Measurements from ENCODE around the gene EPHB1.

GRCh38 chr3:134876836-134877235 is 81.8 kb downstream of the EPHB1 start:
- TF ChIP-seq POLR2A (IDR thresholded peaks at IDR 0.05; ENCODE audit: low read depth, low read length) (no peak), POLR2AphosphoS5 (IDR thresholded peaks at IDR 0.05; ENCODE audit: low read depth, low read length) (no peak), TAF1 (IDR thresholded peaks at IDR 0.05; ENCODE audit: low read depth, low read length) (no peak), PAX5 (IDR thresholded peaks at IDR 0.05; ENCODE audit: insufficient read depth, low read length, severe bottlenecking) (no peak), SPI1 (IDR thresholded peaks at IDR 0.05; ENCODE audit: low read depth, low read length) (no peak)

Data from GM12891 (cell line).